Measurements from ENCODE around the gene TRAP1.

The TRAP1 gene

DNA sequence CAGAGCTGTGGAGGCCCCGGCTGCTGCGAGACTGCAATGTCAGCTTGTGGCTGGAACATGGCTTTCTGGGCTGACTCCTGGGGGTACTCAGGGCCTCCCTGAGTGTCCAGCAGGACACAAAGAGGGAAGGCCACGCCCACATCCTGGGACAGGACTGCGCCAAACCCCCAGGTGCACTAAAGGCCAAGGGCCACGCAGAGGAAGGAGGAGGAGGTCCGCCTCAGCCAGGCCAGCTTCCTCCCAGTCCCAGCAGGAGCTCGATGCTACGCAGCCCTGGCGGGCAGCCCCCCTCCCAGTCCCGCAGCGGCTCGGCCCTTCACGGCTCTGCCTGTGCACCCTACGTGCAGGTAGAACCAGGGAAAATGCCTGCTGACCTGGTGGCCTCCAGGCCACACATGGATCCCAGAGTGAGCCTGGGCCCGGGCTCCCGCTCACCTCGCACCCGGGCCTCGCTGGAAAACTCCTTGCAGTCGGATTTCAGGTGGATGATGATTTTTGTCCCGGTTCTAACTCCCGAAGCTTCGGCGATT lies 41.7 kb downstream of the TRAP1 start:
- Histone ChIP-seq H3K27ac (no peak overlapping the region), H3K4me3 (IDR thresholded peaks at IDR 0.05; ENCODE audit: insufficient read depth, low read depth, low read length) (no peak overlapping the region), H3K4me1 (ENCODE audit: low read depth, poor library complexity, severe bottlenecking) (no peaks in the 10 kb centered on the region), H4K20me1 (ENCODE audit: insufficient read depth) (no peaks in the 10 kb centered on the region), H3K79me2 (ENCODE audit: insufficient read depth, low read depth) (no peaks in the 10 kb centered on the region), H3K4me2 (no peak overlapping the region), H3K9ac (no peak overlapping the region), H2AFZ (ENCODE audit: low read depth) (no peak overlapping the region), H3K27me3 (ENCODE audit: insufficient read depth, low read depth) (no peaks in the 10 kb centered on the region), H3K36me3 (ENCODE audit: insufficient read depth) (peaks cover 29% of the 10 kb centered on the region; the same call in 1 of the 2 replicates)
- TF ChIP-seq, protein P1, sequence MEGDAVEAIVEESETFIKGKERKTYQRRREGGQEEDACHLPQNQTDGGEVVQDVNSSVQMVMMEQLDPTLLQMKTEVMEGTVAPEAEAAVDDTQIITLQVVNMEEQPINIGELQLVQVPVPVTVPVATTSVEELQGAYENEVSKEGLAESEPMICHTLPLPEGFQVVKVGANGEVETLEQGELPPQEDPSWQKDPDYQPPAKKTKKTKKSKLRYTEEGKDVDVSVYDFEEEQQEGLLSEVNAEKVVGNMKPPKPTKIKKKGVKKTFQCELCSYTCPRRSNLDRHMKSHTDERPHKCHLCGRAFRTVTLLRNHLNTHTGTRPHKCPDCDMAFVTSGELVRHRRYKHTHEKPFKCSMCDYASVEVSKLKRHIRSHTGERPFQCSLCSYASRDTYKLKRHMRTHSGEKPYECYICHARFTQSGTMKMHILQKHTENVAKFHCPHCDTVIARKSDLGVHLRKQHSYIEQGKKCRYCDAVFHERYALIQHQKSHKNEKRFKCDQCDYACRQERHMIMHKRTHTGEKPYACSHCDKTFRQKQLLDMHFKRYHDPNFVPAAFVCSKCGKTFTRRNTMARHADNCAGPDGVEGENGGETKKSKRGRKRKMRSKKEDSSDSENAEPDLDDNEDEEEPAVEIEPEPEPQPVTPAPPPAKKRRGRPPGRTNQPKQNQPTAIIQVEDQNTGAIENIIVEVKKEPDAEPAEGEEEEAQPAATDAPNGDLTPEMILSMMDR (conservative IDR thresholded peaks at IDR 0.05; ENCODE audit: low read depth, low read length) = no peak

DNA sequence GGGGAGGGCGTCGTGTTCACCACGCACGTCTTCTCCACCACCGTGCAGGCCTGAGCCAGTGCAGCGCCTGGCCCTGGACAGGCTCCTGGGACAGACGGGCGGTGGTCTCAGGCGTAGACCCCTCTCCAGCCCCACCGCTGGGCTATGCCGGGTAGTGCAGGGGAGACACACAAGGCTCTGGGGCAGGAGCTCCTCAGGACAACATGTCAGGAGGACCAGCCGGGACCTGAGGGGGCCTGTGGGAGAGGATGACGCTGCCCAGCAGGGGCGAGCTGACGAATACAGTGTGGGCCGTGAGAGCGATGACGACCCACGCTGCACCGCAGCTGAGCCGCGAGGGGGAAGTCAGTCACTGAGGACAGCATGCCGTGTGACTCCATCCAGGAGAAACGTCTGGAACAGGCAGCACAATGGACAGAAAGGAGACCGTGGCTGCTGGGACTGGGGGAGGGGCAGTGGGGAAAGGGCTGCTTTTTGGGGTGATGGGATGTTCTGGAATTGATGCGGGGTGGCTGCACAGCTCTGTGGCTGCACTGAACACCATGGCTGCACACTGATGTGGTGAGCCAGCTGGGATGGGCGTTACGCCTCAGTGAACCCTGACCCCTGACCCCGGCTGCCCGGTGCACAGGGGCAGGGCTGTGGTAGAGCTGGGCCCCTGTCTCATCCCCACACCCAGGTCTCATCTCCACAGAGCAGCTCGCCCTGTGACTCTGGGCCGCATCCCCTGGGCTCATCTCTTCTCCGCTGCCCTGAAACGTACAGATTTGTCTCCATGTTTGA lies 42.6 kb downstream of the TRAP1 start:
- no peaks in the 10 kb centered on the region for H4K20me1 ChIP-seq (ENCODE audit: insufficient read depth)
- H3K4me1 ChIP-seq (ENCODE audit: low read depth, poor library complexity, severe bottlenecking) = no peaks in the 10 kb centered on the region
- H3K79me2 ChIP-seq (ENCODE audit: insufficient read depth, low read depth) = no peaks in the 10 kb centered on the region
- H3K9ac ChIP-seq = no peak overlapping the region
- H3K27ac ChIP-seq = no peak overlapping the region
- TF ChIP-seq, protein P1 (conservative IDR thresholded peaks at IDR 0.05; ENCODE audit: low read depth, low read length) = no peak
- no peak overlapping the region for H3K4me2 ChIP-seq
- H3K36me3 ChIP-seq (ENCODE audit: insufficient read depth) = peaks cover 26% of the 10 kb centered on the region; the same call in 1 of the 2 replicates
- H3K27me3 ChIP-seq (ENCODE audit: insufficient read depth, low read depth) = no peaks in the 10 kb centered on the region
- no peak overlapping the region for H2AFZ ChIP-seq (ENCODE audit: low read depth)
- no peak overlapping the region for H3K4me3 ChIP-seq (IDR thresholded peaks at IDR 0.05; ENCODE audit: insufficient read depth, low read depth, low read length)

DNA sequence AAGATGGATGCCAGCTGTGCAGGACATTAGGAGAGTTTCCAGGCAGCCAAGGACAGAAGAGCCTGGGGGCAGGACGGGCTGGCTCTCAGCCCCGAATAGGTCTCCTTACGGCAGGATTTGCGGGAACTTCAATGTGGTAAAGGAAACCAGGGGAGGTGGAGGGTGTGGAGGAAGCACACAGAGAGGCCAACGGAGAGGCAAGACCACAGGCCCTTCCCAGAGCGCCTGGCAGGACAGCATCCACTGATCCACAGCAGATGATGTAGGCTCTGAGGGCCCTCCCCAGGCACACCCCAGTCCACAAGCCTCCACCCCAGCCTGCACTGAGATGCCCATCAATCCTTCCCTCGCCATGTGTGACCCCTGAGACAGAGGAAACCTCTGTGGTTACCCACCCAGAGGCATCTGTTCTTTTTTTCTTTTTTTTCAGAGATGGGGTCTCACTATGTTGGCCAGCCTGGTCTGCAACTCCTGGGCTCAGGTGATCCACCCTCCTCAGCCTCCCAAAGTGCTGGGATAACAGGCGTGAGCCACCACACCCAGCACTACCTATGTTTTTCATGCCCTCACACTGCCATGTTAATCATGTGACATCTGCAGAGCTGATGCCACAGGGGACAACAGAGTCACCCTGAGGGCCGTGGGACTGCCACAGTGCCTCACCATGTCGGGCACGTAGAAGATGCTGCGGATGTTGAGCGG lies 43.5 kb downstream of the TRAP1 start:
- H3K4me3 ChIP-seq (IDR thresholded peaks at IDR 0.05; ENCODE audit: insufficient read depth, low read depth, low read length) = no peak overlapping the region
- peaks cover 17% of the 10 kb centered on the region; the same call in 1 of the 2 replicates for H3K36me3 ChIP-seq (ENCODE audit: insufficient read depth)

DNA sequence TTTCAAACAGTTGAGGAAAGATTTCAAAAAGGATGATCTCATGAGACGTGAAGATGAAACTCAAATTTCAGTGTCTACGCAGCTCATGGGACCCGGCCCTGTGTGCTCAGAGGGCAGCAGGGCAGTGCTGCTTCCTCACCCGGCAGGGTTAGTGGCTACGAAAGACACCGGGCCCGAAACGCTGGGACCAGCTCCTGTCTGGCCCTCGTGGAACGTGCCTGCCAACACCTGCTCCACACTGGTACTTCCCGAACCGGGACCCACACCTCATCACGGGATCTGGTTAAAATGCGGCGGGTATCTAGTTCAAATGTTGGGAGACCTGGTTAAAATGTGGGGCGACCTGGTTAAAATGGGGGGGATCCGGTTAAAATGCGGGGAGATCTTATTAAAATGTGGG lies 44.1 kb downstream of the TRAP1 start:
- H2AFZ ChIP-seq (ENCODE audit: low read depth) = no peak overlapping the region
- peaks cover 17% of the 10 kb centered on the region; the same call in 1 of the 2 replicates for H3K36me3 ChIP-seq (ENCODE audit: insufficient read depth)
- no peaks in the 10 kb centered on the region for H3K4me1 ChIP-seq (ENCODE audit: low read depth, poor library complexity, severe bottlenecking)
- no peaks in the 10 kb centered on the region for H4K20me1 ChIP-seq (ENCODE audit: insufficient read depth)
- no peak overlapping the region for H3K27ac ChIP-seq
- no peak overlapping the region for H3K4me2 ChIP-seq
- H3K9ac ChIP-seq = no peak overlapping the region
- no peaks in the 10 kb centered on the region for H3K27me3 ChIP-seq (ENCODE audit: insufficient read depth, low read depth)
- TF ChIP-seq, protein P1 (conservative IDR thresholded peaks at IDR 0.05; ENCODE audit: low read depth, low read length) = no peak
- H3K4me3 ChIP-seq (IDR thresholded peaks at IDR 0.05; ENCODE audit: insufficient read depth, low read depth, low read length) = no peak overlapping the region
- no peaks in the 10 kb centered on the region for H3K79me2 ChIP-seq (ENCODE audit: insufficient read depth, low read depth)

More for the DNA sequence above, 43.5 kb downstream of the TRAP1 start:
- Histone ChIP-seq H4K20me1 (ENCODE audit: insufficient read depth) (no peaks in the 10 kb centered on the region), H3K27me3 (ENCODE audit: insufficient read depth, low read depth) (no peaks in the 10 kb centered on the region), H3K79me2 (ENCODE audit: insufficient read depth, low read depth) (no peaks in the 10 kb centered on the region), H2AFZ (ENCODE audit: low read depth) (no peak overlapping the region), H3K9ac (no peak overlapping the region), H3K4me1 (ENCODE audit: low read depth, poor library complexity, severe bottlenecking) (no peaks in the 10 kb centered on the region), H3K4me2 (no peak overlapping the region), H3K27ac (no peak overlapping the region)
- TF ChIP-seq, protein P1 (conservative IDR thresholded peaks at IDR 0.05; ENCODE audit: low read depth, low read length) = no peak

All from KMS-11 (cell line).